GM19372 (cell line): ENCODE results near the gene RWDD4.
"Not testable (repeated sequence)": the region's sequence is repeated elsewhere in the genome, so short reads cannot be mapped to it uniquely, and the experiment has no call there.

Experiments used
- ATAC-seq: cut with Tn5 transposase; IDR thresholded peaks from one replicate; pipeline ENCODE4 v1.9.1; 2021; ENCODE audit warnings: mild to moderate bottlenecking, low read depth, moderate library complexity; ENCODE audit not compliant: unreplicated experiment

RWDD4 gene

GRCh38 chr4:183636923-183637322, 22.1 kb downstream of the RWDD4 start:
- ATAC-seq: no peak

GRCh38 chr4:183636503-183636902, 22.5 kb downstream of the RWDD4 start:
- no peak for ATAC-seq

GRCh38 chr4:183635741-183636140, 23.2 kb downstream of the RWDD4 start:
- ATAC-seq: no peak

- no peak for ATAC-seq
Measured at GRCh38 chr4:183635321-183635720, 23.7 kb downstream of the RWDD4 start.

GRCh38 chr4:183633476-183634400, 25.2 kb downstream of the RWDD4 start:
- ATAC-seq: no peak

- ATAC-seq: no peak
Measured at GRCh38 chr4:183632689-183633088, 26.3 kb downstream of the RWDD4 start.

- ATAC-seq: no peak
Measured at GRCh38 chr4:183631577-183632198, 27.3 kb downstream of the RWDD4 start.

- no peak for ATAC-seq
Measured at GRCh38 chr4:183627979-183628588, 30.9 kb downstream of the RWDD4 start.

- not testable (repeated sequence) for ATAC-seq
Measured at GRCh38 chr4:183627286-183627685, 31.7 kb downstream of the RWDD4 start.

- no peak for ATAC-seq
Measured at GRCh38 chr4:183626168-183626567, 32.8 kb downstream of the RWDD4 start.

- no peak for ATAC-seq
Measured at GRCh38 chr4:183624548-183624947, 34.4 kb downstream of the RWDD4 start.

GRCh38 chr4:183621875-183622274, 37.1 kb downstream of the RWDD4 start:
- ATAC-seq: no peak

- ATAC-seq: no peak
Measured at GRCh38 chr4:183620421-183620820, 38.6 kb downstream of the RWDD4 start.

GRCh38 chr4:183618681-183619080, 40.3 kb downstream of the RWDD4 start:
- no peak for ATAC-seq

GRCh38 chr4:183617075-183617474, 41.9 kb downstream of the RWDD4 start:
- ATAC-seq: no peak

GRCh38 chr4:183612329-183613250, 46.4 kb downstream of the RWDD4 start:
- no peak for ATAC-seq

- no peak for ATAC-seq
Measured at GRCh38 chr4:183611210-183611830, 47.7 kb downstream of the RWDD4 start.

- ATAC-seq: no peak
Measured at GRCh38 chr4:183610613-183611012, 48.4 kb downstream of the RWDD4 start.

GRCh38 chr4:183610033-183610432, 49.0 kb downstream of the RWDD4 start:
- ATAC-seq: no peak

- ATAC-seq: no peak
Measured at GRCh38 chr4:183609151-183609550, 49.8 kb downstream of the RWDD4 start.
